ENCODE data around the gene MT1B.

MT1B gene

DNA sequence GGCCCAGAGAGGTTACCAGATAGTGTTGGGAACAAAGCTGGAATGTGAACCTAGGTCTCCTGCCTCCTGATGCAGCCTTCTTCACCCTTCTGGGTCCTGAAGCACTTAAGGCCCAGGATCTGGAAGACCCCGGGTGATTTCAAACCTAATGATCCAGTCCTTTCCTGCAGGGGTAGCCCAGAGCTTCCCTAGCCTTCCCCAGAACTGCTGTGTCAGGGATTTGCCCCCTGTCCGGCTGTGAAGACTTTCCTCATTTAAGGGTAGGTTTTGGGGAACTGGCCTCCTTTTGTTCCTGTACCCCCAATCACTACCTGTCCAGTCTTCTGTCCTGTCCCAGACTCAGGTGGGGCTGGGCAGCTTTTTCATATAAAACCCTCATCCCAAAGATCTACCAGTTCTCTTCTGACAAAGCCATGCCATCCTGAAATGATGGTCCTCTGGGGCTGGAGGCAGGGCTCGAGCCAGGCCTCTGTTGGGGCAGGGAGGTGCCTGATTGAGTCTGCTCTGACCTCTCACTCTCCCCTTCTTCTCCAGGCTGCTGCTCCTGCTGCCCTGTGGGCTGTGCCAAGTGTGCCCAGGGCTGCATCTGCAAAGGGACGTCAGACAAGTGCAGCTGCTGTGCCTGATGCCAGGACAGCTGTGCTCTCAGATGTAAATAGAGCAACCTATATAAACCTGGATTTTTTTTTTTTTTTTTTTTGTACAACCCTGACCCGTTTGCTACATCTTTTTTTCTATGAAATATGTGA, 31.9 kb downstream of the MT1B start:
- Histone ChIP-seq H3K4me3 (ENCODE audit: low read depth in 1 of 2, low read length in 2 of 2) (peak overlapping the region in 1 of 2 donors; percentile 74), H3K9me3 (ENCODE audit: low read length) (no peaks in the 10 kb centered on the region), H3K9ac (ENCODE audit: low read length) (no peak overlapping the region), H3K27ac (ENCODE audit: low read depth, low read length) (peak overlapping the region; percentile 4), H3K27me3 (ENCODE audit: control insufficient read depth in 1 of 2, insufficient read depth in 2 of 2, low read length in 2 of 2) (no peaks in the 10 kb centered on the region), H3K4me1 (ENCODE audit: insufficient read depth, low read length) (peaks cover 30% of the 10 kb centered on the region), H3K36me3 (ENCODE audit: insufficient read depth, low read length) (no peaks in the 10 kb centered on the region)

DNA sequence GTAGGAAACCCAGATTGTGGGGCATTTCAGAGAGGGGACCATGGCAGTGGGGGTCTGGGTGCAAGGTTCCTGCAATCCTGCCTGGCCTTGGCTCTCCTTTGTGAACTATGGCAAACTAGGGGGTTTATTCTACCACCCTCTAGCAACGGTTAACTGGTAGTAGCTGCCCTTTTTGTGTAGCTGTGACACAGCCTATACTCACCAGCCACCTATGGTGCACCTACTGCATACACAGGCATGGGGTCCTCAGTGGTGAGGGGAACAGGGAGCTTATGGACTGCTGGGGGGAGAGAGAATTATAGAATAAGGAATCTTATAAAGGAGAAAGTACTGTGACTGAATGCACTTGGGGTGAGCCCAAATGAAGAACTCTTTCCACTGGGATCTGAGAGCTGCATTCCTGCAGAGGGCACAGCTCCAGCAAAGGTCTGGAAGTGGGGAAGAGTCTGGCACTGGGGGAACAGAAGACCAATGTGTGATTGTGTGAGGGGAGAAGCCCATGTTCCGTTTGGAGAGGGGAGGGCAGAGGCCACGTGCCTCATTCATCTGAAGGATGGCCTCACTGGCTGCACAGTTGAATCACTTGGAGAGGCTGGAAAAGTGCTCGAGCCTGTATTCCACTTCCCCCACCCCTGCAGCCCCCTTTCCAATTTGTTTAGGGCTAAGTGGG, 32.7 kb downstream of the MT1B start:
- Histone ChIP-seq H3K4me3 (ENCODE audit: low read depth in 1 of 2, low read length in 2 of 2) (no peak overlapping the region), H3K36me3 (ENCODE audit: insufficient read depth, low read length) (no peaks in the 10 kb centered on the region), H3K9ac (ENCODE audit: low read length) (no peak overlapping the region), H3K4me1 (ENCODE audit: insufficient read depth, low read length) (peaks cover 30% of the 10 kb centered on the region), H3K27me3 (ENCODE audit: control insufficient read depth in 1 of 2, insufficient read depth in 2 of 2, low read length in 2 of 2) (no peaks in the 10 kb centered on the region), H3K9me3 (ENCODE audit: low read length) (no peaks in the 10 kb centered on the region), H3K27ac (ENCODE audit: low read depth, low read length) (no peak overlapping the region)

DNA sequence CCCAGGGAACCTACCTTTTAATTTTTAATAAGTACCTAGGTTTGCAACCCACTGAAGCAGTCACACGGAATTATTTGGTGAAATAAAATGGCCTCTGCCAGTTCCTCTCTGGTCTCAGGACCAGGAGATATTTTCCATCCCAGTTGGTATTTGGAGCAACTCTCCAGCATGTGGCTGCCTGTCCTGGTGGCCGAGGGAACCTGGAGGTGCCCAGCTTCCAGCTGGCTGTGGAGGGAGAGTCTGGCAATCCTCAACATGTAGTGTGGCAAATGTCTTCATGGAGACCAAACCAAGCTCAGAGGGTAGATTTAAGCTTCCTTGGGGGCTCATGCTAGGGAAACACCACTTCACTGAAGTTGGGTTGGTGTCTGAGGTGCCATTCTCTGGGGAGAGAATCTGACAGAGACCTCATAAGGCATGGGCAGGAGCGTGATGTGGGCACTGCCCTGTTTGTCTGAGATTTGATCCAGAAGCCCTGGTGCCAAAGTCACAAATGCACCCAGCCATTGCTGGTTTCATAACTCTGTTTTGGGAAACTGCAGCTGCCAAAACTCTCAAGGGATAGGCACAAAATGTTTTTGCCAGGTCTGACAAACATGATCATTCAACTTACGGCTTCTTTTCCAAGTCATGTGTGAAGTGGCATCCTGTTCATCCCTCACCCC, 33.4 kb downstream of the MT1B start:
- Histone ChIP-seq H3K27ac (ENCODE audit: low read depth, low read length) (no peak overlapping the region), H3K27me3 (ENCODE audit: control insufficient read depth in 1 of 2, insufficient read depth in 2 of 2, low read length in 2 of 2) (no peaks in the 10 kb centered on the region), H3K4me3 (ENCODE audit: low read depth in 1 of 2, low read length in 2 of 2) (no peak overlapping the region), H3K36me3 (ENCODE audit: insufficient read depth, low read length) (no peaks in the 10 kb centered on the region), H3K4me1 (ENCODE audit: insufficient read depth, low read length) (peaks cover 30% of the 10 kb centered on the region), H3K9me3 (ENCODE audit: low read length) (no peaks in the 10 kb centered on the region), H3K9ac (ENCODE audit: low read length) (no peak overlapping the region)

DNA sequence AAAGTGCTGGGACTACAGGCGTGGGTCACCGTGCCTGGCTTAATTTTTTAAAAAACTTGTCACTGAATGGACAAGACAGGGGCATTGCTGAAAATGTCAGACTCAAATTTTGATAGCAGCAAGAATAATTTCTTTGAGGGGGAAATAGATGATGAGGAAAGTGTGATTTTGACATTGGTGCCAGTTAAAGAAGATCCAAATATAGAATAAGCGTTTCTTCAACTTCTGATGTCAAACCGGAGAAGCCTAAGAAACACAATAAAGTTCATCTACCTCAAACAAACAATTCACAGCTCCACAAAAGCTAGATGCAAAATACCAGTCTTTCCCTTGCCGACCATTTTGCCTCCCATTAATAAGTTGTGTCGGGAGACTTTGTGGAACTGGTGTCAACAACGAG, 35.1 kb downstream of the MT1B start:
- H3K4me3 ChIP-seq (ENCODE audit: low read depth in 1 of 2, low read length in 2 of 2) = no peak overlapping the region

DNA sequence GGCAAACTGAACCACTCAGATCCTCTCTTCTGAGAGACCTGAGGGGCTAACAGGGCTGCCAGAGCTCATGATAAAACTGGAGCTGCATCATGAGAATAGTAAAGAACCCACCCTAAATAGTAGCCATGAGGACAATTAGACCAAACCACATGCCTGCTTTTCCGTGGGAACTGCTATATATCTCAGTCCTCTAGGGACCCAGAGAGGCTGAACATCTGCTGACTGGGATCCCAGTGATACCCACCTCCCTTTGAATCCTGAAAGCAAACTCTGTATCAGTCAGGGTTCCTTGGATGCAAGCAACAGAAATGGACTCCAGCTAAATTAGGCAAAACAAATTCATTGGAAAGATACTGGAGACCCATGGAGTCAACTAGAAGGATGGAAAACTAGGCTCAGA, 37.1 kb downstream of the MT1B start:
- Histone ChIP-seq H3K4me1 (ENCODE audit: insufficient read depth, low read length) (peaks cover 17% of the 10 kb centered on the region), H3K4me3 (ENCODE audit: low read depth in 1 of 2, low read length in 2 of 2) (no peak overlapping the region), H3K9me3 (ENCODE audit: low read length) (no peaks in the 10 kb centered on the region), H3K27ac (ENCODE audit: low read depth, low read length) (no peak overlapping the region), H3K36me3 (ENCODE audit: insufficient read depth, low read length) (no peaks in the 10 kb centered on the region), H3K9ac (ENCODE audit: low read length) (no peak overlapping the region), H3K27me3 (ENCODE audit: control insufficient read depth in 1 of 2, insufficient read depth in 2 of 2, low read length in 2 of 2) (no peaks in the 10 kb centered on the region)

More for the DNA sequence above, 35.1 kb downstream of the MT1B start:
- Histone ChIP-seq H3K27ac (ENCODE audit: low read depth, low read length) (no peak overlapping the region), H3K4me1 (ENCODE audit: insufficient read depth, low read length) (peaks cover 30% of the 10 kb centered on the region), H3K9ac (ENCODE audit: low read length) (no peak overlapping the region), H3K36me3 (ENCODE audit: insufficient read depth, low read length) (no peaks in the 10 kb centered on the region), H3K27me3 (ENCODE audit: control insufficient read depth in 1 of 2, insufficient read depth in 2 of 2, low read length in 2 of 2) (no peaks in the 10 kb centered on the region), H3K9me3 (ENCODE audit: low read length) (no peaks in the 10 kb centered on the region)

DNA sequence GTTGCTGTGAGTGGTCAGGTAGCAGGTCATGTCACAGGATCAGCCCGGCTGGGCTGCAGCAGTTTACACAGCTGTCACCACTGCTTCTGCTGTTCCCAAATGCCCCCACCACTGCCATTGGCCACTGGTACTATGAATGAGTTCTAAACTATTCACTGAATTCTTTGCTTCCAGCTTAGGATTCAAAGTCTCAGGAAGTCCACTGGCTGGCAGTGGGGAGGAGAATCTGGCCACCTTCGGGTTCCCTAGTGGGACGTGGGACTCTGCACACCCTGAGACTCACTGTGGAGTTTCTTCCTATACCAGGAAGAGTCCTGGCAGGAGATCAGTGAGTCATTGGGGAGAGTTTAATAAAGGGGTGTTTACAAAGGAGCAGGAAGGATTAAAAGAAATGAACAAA, 37.5 kb downstream of the MT1B start:
- peaks cover 13% of the 10 kb centered on the region for H3K4me1 ChIP-seq (ENCODE audit: insufficient read depth, low read length)
- no peaks in the 10 kb centered on the region for H3K9me3 ChIP-seq (ENCODE audit: low read length)
- no peaks in the 10 kb centered on the region for H3K36me3 ChIP-seq (ENCODE audit: insufficient read depth, low read length)
- H3K4me3 ChIP-seq (ENCODE audit: low read depth in 1 of 2, low read length in 2 of 2) = no peak overlapping the region
- H3K9ac ChIP-seq (ENCODE audit: low read length) = no peak overlapping the region
- H3K27ac ChIP-seq (ENCODE audit: low read depth, low read length) = no peak overlapping the region
- no peaks in the 10 kb centered on the region for H3K27me3 ChIP-seq (ENCODE audit: control insufficient read depth in 1 of 2, insufficient read depth in 2 of 2, low read length in 2 of 2)

DNA sequence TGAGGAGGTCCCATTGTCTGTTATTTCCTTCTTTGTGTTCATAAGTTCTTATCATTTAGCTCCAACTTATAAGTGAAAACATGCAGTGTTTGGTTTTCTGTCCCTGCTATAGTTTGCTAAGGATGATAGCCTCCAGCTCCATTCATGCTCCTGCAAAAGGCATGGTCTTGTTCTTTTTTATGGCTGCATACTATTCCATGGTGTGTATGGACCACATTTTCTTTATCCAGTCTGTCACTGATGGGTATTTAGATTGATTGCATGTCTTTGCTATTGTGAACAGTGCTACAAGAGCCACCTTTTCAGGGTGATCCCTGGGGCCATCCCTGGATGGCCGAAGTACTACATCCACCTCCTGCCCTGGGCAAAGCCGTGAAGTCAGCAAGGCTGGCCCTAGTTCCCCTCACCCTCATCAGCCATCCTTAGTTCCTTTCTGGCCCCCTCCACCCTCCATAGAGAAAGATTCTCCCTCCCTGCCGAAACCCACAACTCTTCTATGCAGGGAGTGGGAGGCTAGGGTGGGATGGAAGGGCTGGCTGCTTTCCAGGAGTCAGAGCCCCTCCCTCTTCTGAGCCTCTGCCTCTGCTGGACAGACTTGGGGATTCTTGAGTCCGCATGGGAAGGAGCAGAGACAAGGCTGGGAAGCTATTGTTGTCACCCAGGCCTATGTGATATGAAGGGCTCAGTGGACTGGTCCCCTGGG, 38.9 kb downstream of the MT1B start:
- H3K4me3 ChIP-seq (ENCODE audit: low read depth in 1 of 2, low read length in 2 of 2) = no peak overlapping the region
- H3K27ac ChIP-seq (ENCODE audit: low read depth, low read length) = no peak overlapping the region
- H3K4me1 ChIP-seq (ENCODE audit: insufficient read depth, low read length) = no peaks in the 10 kb centered on the region
- H3K9ac ChIP-seq (ENCODE audit: low read length) = no peak overlapping the region
- no peaks in the 10 kb centered on the region for H3K36me3 ChIP-seq (ENCODE audit: insufficient read depth, low read length)
- H3K9me3 ChIP-seq (ENCODE audit: low read length) = no peaks in the 10 kb centered on the region
- H3K27me3 ChIP-seq (ENCODE audit: control insufficient read depth in 1 of 2, insufficient read depth in 2 of 2, low read length in 2 of 2) = no peaks in the 10 kb centered on the region

DNA sequence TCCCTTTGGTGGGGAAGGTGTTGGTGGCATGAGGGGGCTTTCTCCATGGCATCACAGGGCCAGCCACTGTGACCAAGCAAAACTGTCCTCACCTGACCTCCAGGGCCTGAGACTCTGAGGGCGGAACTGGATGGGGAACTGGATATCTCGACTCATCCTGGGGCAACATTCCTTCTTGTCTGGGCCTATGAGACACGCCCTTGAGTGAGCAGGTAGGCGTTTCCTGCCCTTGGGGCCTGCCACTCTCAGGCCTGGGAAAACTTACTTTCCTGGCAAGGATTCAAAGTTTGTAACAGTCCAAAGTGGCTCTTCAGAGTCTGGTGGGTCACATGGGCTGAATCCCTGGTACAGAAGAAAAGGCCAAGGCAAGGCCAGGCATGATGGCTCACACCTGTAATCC, 40.2 kb downstream of the MT1B start:
- H3K36me3 ChIP-seq (ENCODE audit: insufficient read depth, low read length) = no peaks in the 10 kb centered on the region
- H3K27me3 ChIP-seq (ENCODE audit: control insufficient read depth in 1 of 2, insufficient read depth in 2 of 2, low read length in 2 of 2) = no peaks in the 10 kb centered on the region
- no peak overlapping the region for H3K27ac ChIP-seq (ENCODE audit: low read depth, low read length)
- H3K4me1 ChIP-seq (ENCODE audit: insufficient read depth, low read length) = no peaks in the 10 kb centered on the region
- no peak overlapping the region for H3K9ac ChIP-seq (ENCODE audit: low read length)
- H3K9me3 ChIP-seq (ENCODE audit: low read length) = no peaks in the 10 kb centered on the region
- no peak overlapping the region for H3K4me3 ChIP-seq (ENCODE audit: low read depth in 1 of 2, low read length in 2 of 2)

DNA sequence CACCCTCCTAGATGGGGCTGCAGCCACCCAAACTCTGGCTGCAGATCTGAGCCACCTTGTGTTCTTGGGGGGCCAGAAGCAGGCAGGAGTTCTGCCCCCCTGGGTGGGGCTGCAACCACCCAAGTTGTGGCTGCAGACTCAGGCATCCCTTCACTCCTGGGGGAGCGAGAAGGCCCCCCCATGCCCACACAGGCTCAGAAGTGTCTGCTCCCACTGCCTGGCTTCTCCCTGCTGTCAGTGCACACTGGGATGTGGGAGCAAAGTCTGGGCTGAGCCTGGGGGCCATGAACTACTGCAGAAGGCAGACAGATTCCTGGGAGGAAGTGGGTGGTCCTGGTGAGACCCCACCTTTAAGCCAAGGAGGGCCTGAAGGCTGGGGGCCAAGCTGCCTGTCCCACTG, 43.6 kb downstream of the MT1B start:
- no peaks in the 10 kb centered on the region for H3K27me3 ChIP-seq (ENCODE audit: control insufficient read depth in 1 of 2, insufficient read depth in 2 of 2, low read length in 2 of 2)
- H3K4me3 ChIP-seq (ENCODE audit: low read depth in 1 of 2, low read length in 2 of 2) = no peak overlapping the region
- no peak overlapping the region for H3K27ac ChIP-seq (ENCODE audit: low read depth, low read length)
- H3K4me1 ChIP-seq (ENCODE audit: insufficient read depth, low read length) = no peaks in the 10 kb centered on the region
- no peaks in the 10 kb centered on the region for H3K36me3 ChIP-seq (ENCODE audit: insufficient read depth, low read length)
- no peaks in the 10 kb centered on the region for H3K9me3 ChIP-seq (ENCODE audit: low read length)
- H3K9ac ChIP-seq (ENCODE audit: low read length) = no peak overlapping the region

DNA sequence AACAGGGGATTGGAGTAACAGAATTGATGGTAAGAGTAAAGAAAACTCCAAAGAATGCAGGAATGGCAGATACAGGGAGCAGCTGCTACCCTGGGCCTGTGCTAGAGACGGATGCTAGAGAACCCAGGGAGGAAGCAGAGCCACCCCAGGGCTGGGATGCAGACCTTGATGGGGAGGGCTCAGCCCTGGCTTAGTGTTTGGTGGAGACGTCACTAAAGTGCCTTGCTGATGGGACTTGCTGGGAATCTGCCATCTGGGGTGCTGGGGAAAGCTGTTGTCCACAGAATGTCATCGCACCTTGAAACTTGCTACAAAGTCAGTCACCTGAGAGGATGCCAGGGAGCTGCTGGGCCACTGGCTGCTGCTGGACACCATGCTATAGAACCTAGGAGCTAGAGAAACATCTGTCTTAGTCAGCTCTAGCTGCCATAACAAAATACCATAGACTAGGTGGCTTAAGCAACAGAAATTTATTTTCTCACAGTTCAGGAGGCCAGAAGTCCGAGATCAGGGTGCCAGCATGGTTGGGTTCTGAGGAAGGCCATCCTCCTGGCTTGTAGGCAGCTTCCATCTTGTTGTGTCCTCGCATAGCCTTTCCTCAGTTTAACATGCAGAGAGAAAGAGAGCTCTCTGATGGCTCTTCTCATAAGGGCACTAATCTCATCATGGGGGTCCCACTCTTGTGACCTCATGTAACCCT, 45.9 kb downstream of the MT1B start:
- H3K9ac ChIP-seq (ENCODE audit: low read length) = no peak overlapping the region
- H3K4me1 ChIP-seq (ENCODE audit: insufficient read depth, low read length) = peaks cover 4% of the 10 kb centered on the region
- H3K36me3 ChIP-seq (ENCODE audit: insufficient read depth, low read length) = no peaks in the 10 kb centered on the region
- H3K27ac ChIP-seq (ENCODE audit: low read depth, low read length) = no peak overlapping the region
- H3K9me3 ChIP-seq (ENCODE audit: low read length) = no peaks in the 10 kb centered on the region
- no peak overlapping the region for H3K4me3 ChIP-seq (ENCODE audit: low read depth in 1 of 2, low read length in 2 of 2)
- H3K27me3 ChIP-seq (ENCODE audit: control insufficient read depth in 1 of 2, insufficient read depth in 2 of 2, low read length in 2 of 2) = no peaks in the 10 kb centered on the region

DNA sequence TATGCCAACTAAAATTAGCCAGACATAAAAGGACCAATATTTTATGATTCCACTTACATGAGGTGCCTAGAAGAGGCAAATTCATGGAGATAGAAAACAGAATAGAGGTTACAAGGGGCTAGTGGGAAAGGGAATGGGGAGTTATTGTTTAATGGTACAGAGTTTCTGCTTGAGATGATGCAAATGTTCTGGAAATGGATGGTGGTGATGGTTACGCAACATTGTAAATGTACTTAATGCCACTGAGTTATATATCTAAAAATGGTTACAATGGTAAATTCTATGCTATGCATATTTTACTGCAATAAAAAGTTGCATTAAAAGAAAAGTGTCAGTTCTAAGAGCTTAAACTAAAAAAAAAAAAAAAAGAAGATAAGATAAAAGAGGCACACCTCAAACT, 48.5 kb downstream of the MT1B start:
- Histone ChIP-seq H3K27ac (ENCODE audit: low read depth, low read length) (no peak overlapping the region), H3K4me1 (ENCODE audit: insufficient read depth, low read length) (peaks cover 4% of the 10 kb centered on the region), H3K9ac (ENCODE audit: low read length) (no peak overlapping the region), H3K4me3 (ENCODE audit: low read depth in 1 of 2, low read length in 2 of 2) (no peak overlapping the region), H3K27me3 (ENCODE audit: control insufficient read depth in 1 of 2, insufficient read depth in 2 of 2, low read length in 2 of 2) (no peaks in the 10 kb centered on the region), H3K36me3 (ENCODE audit: insufficient read depth, low read length) (no peaks in the 10 kb centered on the region), H3K9me3 (ENCODE audit: low read length) (no peaks in the 10 kb centered on the region)

All from muscle layer of colon (tissue), 2 donors.